CD4-positive, alpha-beta T cell treated with Interleukin-15 for 4 hours (primary cell): ENCODE data around the gene CACNA2D1.
"Not testable (repeated sequence)": the region's sequence is repeated elsewhere in the genome, so short reads cannot be mapped to it uniquely, and the experiment has no call there.

ENCODE experiments used
- DNase-seq: peaks from one replicate; pipeline ENCODE4 v3.0.0-alpha.2; 2020; ENCODE audit warnings: low spot score

The CACNA2D1 gene

DNA sequence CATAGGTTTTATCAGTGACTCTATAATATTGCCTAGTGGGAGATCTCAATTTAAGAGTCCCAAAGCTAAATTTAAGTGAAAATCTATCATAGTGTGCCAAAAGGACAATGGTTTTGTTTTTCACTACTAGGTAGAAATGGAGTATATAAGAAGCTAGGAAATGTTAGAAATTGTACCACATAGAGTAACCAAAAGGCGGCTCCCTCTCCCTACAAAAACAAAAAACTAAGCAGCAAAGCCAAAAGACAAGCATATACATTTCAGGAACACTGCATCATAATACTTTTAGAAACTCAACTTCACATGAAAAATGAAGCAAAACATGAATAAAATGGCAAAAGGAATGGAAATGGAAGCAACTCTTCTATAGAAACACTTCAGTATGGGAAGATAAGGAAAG, 271.6 kb downstream of the CACNA2D1 start:
- DNase-seq = no peak

DNA sequence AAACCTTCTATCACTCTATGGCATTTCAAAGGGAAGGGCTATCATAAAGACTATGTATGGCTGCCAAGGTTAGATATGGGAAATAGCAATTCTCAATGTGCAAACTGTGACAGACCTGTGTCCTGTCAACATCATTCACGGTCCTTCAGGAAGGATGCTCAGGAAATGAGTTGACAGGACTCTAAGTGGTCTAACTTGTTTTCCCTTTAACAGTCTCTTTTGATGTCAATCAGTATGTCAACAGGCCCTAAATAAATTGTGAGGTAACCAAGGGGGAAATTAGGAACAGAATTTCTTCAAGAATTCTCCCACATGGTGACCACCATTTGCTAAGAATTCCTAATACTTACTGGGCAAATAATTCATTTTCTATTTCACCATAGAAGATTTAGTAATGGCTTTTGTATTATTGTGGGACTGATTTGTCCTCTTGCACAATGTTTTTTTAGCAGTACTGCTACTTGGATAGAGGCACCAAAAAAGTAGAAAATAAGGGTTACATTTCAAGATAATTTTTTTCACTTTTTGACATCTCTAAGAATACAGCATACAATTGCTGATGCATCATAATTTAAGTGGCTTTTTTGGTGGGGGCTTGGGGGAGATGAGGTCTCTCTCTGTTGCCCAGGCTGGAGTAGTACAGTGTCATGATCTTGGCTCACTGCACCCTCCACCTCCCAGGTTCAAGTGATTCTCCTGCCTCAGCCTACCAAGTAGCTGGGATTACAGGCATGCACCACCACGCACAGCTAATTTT, 275.8 kb downstream of the CACNA2D1 start:
- no peak for DNase-seq

DNA sequence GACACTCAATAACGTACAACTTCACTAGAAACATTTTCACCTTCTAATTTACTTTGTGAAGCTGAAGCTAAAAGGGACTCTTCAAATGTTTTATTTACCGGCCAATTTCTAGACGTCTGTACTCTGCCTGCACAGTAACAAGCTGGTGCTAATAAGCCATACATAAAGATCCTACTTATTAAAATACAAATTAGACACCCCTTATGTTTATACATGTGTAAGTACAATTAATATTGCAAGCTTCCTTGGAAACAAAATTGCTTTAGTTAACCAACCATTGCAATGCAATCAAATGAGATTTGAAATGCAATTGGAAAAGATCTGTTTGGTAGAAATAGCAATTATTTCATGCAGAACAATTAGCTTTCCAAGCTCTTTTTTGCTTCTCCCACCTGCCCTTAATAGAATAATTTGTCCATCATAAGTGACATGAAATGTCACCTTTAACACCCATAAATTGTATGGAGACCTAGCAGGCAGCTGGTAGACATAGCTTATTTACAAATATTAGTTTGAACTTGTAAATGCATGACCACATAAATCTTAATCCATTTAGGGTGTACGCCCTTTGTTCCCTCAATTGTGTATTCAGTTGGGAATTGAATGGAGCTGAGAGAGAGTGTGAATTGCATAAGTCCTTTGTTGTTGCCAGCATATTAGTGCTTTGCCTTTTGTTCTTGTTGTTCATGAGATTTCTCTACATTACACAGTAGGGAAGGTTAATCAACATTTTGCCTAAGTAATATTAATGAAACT, 277.1 kb downstream of the CACNA2D1 start:
- DNase-seq = no peak

DNA sequence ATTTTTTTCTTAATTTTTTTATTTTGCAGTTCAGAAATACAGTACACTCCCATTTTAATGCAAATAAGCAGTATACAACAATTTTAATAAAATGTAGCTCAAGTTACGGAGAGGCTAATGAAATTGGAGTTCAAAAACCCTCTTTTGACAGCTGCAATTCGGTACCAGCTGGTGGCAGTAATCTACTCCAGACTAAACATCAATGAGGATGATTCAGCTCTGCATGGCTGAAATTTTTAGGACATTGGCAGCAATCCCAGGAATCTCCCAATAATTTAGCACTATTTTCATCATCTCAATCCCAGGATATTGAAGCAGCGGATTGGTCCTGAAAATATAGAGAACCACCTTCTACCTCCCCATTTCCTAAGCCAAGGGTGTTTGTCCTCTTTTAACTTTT, 278.8 kb downstream of the CACNA2D1 start:
- no peak for DNase-seq

DNA sequence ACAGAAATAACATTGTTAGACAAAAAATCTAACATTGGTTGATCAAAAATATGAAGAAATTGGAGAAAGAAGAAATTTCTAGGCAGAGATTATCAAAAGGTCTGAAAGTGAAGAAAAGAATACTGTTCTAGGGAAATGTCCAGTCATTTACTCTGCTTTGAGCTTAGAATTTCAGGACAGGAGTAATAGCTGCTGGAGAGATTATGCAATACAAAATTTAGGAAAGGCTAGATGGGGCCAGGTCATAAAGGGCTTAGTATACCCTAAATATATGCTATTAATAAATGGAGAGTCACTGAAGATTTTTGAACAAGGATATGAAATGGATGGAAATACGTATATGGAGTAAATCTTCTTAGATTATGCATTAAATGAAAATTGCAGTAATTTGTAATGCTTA, 279.2 kb downstream of the CACNA2D1 start:
- no peak for DNase-seq

DNA sequence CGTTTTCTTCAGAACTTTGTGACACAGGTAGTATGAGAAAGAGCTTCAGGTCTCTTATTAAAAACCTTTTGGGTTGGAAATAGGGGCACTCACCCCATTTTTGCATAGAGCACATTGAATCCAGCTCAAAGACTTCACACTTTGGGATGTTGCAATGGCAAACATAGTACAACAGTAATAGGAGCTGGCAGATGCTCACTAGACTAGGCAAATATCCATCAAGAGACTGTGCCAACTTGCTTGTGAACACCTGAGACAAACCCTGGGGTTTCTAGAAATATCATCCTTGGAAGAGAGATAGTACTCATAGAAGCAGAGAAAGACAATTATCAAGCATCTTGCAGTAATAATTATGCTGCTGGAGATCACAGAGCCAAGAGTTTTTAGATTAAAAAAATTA, 280.0 kb downstream of the CACNA2D1 start:
- DNase-seq = no peak

DNA sequence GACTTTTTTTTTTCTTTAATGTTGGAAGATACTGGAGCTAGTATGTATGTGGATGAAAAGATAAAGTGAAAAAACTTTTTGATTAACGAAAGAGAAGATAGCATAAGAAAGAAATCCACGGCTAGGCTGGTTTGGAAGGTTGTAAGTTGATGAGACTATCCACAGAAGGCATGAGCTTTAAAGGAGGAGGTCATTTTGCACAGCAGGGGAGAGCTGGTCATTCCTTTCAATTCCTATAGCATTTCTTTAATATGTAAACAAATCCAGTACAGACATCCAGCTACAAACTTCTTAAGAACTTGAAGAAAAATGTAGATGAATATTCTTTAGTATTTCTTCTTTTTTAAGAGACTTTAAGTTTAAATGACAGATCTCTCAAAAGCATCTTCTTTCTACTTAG, 281.3 kb downstream of the CACNA2D1 start:
- DNase-seq = no peak

DNA sequence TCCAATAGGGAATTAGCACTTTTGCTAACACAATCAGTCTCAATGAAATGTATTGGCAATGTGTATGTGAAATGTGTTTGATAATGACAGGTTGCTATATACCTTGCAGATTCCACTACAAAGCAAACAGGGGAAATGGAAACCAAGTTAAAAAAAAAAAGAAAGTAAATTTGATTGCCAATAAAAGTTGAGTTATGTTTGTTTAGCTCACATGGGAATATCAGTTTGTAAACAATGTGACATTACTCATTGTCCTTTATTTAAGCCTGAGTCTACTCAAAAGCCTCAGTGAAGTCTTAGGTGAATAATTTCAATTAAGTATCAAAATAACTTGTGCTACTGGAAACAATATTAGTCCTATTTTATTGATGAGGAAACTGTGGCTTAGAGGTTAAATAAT, 285.2 kb downstream of the CACNA2D1 start:
- no peak for DNase-seq

DNA sequence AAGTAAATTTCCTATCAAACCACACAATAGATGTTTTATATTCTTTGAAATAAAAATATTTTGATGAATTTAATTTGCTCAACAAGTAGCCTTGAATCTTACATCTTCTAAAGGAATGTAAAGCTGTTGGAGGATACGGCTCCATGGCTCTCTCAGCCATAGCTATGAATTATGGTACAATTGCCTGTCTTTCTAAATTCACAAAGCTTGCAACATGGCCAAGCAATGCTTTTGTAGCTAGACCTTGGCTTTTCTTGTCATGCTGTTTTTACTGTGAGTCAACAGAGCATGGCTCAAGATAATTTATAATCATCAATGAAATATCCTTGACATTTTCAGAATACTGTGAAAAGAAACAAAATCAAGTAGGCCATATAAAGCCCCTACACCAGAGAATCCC, 286.7 kb downstream of the CACNA2D1 start:
- DNase-seq = no peak

DNA sequence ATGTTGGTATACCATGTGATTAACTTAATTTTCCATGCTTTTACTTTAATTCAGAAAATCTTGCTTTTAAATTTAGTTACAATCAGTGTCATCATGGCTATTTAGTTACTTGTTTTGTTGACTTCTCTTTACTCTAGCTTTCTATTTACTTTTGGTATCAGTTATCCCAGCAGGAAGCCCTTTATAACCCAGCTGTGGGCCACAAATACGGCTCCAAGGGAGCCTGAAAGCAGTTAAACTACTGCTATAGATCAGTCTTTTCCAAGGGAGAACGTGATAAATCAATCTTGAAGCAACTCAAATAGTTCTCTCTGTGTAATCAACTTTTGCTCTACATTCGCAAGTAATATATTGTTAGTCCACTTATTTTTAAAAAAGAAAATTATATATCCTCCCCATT, 287.4 kb downstream of the CACNA2D1 start:
- DNase-seq = no peak

DNA sequence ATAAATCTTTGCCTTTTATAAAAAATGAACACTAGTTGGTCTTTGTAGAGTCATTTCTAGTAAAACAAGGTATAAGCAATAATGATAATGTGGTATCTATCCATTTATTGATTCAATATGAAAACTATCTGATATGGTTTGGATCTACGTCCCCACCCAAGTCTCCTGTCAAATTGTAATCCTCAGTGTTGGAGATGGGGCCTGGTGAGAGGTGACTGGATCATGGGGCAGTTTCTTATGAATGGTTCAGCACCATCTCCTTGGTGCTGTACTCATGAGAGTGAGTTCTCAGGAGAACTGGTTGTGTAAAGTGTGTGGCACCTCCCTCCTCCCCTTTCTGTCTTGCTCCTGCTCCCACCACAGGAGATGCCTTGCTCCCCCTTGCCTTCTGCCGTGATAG, 288.8 kb downstream of the CACNA2D1 start:
- DNase-seq = no peak

DNA sequence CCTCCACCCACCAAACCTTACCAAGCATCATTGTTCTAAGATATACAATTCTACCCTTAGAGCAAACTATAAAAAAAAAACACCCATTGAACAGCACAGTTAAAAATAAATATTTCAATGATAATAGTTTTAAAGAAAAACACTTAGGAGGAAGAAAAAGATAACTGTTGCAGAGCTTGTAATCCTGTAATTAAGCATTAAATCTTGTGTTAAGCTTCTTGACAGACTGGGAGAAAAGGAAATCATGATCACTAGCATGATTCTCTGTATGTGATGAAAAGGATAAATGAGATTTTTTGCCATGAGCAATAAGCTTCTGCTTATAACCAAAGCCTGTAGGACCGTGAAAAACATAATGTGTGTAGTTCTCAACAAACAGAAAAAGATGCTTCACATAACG, 289.8 kb downstream of the CACNA2D1 start:
- no peak for DNase-seq

DNA sequence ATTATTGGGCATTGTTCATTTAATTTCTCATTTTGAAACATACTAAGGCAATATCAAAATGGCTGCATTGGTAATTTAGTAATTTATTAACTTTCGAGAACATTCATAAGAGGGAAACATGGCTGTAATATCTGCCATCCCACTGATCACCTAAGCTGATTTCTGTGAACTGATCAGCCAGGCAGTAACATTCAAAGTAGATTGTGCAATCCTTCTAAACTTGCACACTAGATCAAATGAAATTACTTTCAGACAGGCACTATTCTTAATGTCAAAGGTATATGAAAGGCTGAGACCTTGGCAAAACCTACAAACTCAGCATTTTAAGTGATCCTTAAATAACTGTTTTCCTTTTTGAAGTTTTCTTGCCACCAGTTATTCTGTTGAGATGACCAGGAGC, 290.7 kb downstream of the CACNA2D1 start:
- DNase-seq = no peak

DNA sequence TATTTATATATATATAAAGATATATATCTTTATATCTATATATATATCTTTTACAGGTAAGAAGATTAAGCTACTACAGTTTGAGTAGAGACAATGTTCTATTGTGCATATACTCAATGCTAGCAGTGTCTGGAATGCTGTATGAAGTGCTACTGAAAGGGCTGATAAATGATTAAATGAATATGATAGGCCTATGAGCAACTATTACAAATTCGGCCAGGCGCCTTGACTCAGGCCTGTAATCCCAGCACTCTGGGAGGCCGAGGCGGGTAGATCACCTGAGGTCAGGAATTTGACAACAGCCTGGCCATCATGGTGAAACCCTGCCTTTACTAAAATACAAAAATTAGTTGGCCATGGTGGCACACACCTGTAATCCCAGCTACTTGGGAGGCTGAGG, 297.1 kb downstream of the CACNA2D1 start:
- DNase-seq = no peak

DNA sequence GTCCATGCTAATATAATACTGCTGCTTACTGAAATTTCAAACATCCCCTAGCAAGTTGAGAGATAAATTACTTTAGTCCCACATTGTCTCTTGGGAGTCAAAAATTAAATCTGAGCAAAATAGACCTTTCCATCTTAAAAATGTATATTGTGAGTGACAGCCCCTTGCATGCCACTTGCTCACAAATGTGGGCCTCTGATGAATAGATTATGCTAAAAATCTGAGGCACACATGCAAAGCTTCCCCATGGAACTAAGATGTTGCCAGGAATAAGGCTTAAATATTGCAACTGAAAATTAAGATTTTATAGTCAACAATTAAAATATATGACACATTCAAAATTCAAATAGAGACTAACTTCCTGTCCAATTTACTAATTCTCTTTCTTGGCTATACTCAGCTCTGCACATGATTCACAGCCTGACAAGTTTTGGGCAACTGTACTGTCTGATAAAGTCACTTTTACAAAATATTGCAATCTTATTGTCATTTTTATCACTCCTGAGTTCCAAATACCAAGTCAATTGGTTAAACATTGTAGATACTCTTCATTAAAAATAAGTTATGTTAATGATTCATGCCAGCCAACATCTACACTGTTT, 301.2 kb downstream of the CACNA2D1 start:
- DNase-seq = no peak

DNA sequence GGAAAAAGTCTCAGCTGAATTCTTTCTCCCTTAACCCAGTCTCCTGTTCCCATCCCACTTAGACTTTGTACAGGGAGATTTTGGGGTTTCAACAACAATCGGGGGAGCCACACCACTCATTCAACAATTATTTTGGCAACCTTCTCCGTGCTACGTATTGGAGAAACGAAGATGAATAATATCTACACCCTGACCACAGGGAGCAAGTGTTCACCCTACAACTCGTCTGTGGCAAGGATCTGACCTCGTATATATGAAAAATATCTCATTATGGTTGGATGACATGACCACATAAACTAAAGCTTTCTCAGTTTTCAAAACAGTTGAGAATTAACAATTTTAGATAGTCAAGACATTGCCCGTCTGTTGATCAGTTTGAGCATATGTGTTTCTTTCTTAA, 302.1 kb downstream of the CACNA2D1 start:
- no peak for DNase-seq

DNA sequence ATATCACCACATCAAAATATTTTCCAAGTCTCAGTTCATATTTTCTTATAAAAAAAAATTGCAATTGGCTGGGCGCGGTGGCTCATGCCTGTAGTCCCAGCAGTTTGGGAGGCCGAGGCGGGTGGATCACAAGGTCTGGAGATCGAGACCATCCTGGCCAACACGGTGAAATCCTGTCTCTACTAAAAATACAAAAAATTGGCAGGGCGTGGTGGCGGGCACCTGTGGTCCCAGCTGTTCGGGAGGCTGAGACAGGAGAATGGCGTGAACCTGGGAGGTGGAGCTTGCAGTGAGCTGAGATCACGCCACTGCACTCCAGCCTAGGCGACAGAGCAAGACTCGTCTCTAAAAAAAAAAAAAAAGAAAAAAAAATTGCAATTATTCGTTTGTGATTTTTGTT, 303.0 kb downstream of the CACNA2D1 start:
- DNase-seq = not testable (repeated sequence)

DNA sequence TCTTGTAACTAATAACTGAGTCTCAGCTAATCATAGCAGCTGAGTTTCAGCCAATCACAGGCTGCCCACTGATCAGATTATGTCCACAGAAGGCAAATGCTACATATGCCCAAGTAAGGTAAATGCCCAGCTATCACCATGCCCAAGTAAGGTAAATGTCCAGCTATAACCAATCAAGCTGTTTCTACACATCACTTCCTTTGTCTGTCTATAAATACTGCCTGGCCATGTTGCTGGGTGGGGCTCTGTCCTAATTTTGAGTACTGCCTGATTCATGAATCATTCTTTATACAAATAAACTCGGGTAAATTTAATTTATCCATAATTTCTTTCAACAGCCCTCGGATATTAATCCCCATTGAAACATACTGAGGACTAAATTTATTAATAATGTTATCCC, 312.4 kb downstream of the CACNA2D1 start:
- DNase-seq = no peak

DNA sequence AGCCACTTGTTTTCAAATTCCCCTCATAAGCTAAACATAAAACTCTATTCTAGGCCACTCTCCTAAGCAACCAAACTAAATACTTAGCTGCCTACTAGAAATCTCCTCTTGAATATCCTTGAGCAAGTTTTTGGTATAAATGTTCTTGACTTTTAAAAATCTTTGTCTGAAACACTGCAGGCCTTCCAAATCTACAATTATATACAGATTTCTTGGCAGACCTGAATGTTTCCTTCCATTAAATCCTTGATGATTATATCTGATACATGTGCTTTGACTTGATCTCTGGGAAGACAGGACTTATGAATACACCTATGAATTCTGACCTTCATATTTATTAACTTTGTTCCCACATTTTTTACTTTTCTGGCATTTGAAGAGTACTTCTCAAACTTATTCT, 314.5 kb downstream of the CACNA2D1 start:
- DNase-seq = no peak

DNA sequence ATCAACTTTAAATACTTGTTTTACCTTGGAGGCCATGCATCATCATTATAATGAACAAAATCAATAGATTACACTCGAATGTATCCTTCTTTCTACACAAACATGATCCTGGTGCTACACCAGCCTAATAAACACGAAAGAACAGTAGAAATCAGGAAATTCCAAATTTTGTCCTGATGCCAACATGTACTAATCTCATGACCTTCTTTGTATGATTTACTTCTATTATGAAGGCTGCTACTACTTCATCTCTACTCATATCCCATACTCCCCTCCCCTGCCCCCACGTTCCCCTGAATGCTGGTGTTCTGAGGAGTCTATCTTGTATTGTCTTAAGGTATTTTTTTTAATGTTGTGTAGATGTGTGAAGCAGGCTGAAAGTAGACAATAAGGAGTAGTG, 315.0 kb downstream of the CACNA2D1 start:
- DNase-seq = no peak

DNA sequence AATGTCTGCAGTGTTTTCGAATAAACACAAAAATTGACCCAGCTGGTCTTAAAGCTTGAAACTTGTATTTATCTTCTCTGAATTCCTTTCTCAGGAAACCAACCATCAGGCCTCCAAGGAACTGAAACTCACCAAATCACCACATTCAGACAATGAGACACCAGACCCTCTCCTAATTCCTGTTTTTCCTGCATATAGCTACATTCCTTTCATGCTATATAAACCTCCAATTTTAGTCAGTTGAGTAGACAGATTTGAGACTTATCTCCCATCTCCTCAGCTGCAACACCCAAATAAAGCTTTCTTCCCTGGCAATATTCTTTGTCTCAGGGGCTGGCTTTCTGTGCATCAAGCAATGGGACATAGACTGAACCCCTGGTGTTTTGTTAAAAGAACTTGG, 317.0 kb downstream of the CACNA2D1 start:
- no peak for DNase-seq

DNA sequence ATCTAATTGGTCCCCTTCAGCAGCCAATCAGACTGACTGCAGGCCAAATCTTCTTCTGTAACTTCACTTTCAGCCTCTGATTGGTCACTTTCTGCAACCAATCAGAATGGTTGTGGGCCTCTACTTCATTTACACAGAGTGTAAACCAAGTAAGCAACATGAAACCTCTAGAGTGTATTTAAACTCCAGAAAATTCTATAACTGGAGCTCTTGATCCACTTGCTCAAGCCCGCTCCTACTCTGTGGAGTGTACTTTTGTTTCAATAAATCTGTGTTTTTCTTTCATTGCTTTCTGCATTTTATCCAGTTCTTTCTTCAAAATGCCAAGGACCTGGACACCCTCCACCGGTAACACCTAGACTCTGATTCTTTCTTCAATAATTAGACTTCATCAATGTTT, 319.1 kb downstream of the CACNA2D1 start:
- DNase-seq = no peak

DNA sequence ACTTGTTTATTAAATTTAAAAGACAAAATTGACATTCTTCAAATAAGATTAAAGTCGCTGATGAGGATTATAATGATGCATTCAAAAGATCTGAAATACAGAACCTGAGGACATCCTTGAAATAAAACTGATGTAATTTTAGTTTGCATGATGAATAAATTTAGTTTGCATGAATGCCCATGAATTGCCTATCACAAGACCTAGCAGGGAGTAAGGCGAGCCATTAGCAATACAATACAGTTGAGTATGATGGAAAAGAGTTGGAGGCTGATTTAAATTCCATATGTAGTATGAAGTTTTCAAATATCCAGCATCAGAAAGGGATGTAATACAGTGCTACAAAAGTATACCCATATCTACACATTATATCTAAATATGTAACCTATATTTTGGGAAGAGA, 321.3 kb downstream of the CACNA2D1 start:
- no peak for DNase-seq
